HepG2 (cell line): ENCODE measurements around the gene XAB2. TPM values are rescaled to one million over a fixed set of nuclear protein-coding genes. Genes with fewer than 3 reads are reported as not detected.

Experiments used
- GATAD2A ChIP-seq: IDR thresholded peaks from 2 replicates; pipeline ENCODE4 v1.6.1; 2016
- HMG20B ChIP-seq: conservative IDR thresholded peaks from 2 replicates; pipeline ENCODE4 v1.6.1; 2016; ENCODE audit warnings: missing genetic modification reagents, missing compliant biosample characterization
- HNRNPUL1 ChIP-seq: fragments of 200-400 bp; formaldehyde crosslinking; IDR thresholded peaks from 2 replicates; pipeline ENCODE4 v1.6.1; 2017; ENCODE audit warnings: low read depth, mild to moderate bottlenecking, low read length, moderate library complexity
- RCOR2 ChIP-seq: IDR thresholded peaks from 2 replicates; pipeline ENCODE4 v1.6.1; 2016; ENCODE audit warnings: missing biosample characterization, missing genetic modification reagents
- SAP130 ChIP-seq: IDR thresholded peaks from 2 replicates; pipeline ENCODE4 v1.6.1; 2016; ENCODE audit warnings: low read depth
- TEAD2 ChIP-seq: sonication (generic); formaldehyde crosslinking; IDR thresholded peaks from 2 replicates; pipeline ENCODE4 v1.9.0; 2021; ENCODE audit warnings: missing genetic modification reagents
- ZNF12 ChIP-seq: sonication (generic); formaldehyde crosslinking; IDR thresholded peaks from 2 replicates; pipeline ENCODE4 v1.5.0; 2020; ENCODE audit warnings: missing genetic modification reagents
- ZNF33A ChIP-seq: sonication (generic); formaldehyde crosslinking; IDR thresholded peaks from 2 replicates; pipeline ENCODE4 v1.5.1; 2020; ENCODE audit warnings: missing genetic modification reagents, mild to moderate bottlenecking, moderate library complexity, borderline replicate concordance
- ZNF460 ChIP-seq: sonication (generic); formaldehyde crosslinking; IDR thresholded peaks from 2 replicates; pipeline ENCODE4 v1.5.1; 2020; ENCODE audit warnings: missing genetic modification reagents, mild to moderate bottlenecking, borderline replicate concordance
- ZNF530 ChIP-seq: sonication (generic); formaldehyde crosslinking; IDR thresholded peaks from 2 replicates; pipeline ENCODE4 v1.5.0; 2020; ENCODE audit warnings: low read depth, mild to moderate bottlenecking, missing genetic modification reagents
- ZNF7 ChIP-seq: IDR thresholded peaks from 2 replicates; pipeline ENCODE4 v1.6.1; 2016; ENCODE audit warnings: missing biosample characterization, missing genetic modification reagents
- polyA plus RNA-seq, 8 experiments: library from polyadenylated mRNA; depleted of rRNA in 3 of 8; stranded (reverse) in 7 of 8; unstranded in 1 of 8; fragments of >200 nt; fragmentation: Illumina TruSeq in 4 of 8; extraction: Trizol in 4 of 8; gene quantifications; 2 replicates each; pipeline versions ENCODE4 v1.2.1 to v1.2.3, GENCODE V29; 2011 to 2016; ENCODE audit warnings: low read depth in 4 of 8, missing spikeins in 1 of 8, mixed read lengths in 1 of 8; ENCODE audit not compliant: insufficient read depth in 1 of 8
- total RNA-seq, 5 experiments: library from RNA; depleted of rRNA; stranded (reverse); fragments of >200 nt; fragmentation: Illumina TruSeq; extraction: Trizol; gene quantifications; 2 replicates each; pipeline ENCODE4 v1.2.3, GENCODE V29; 2016; ENCODE audit warnings: low read depth in 1 of 5
- TF ChIP-seq, protein P1 (sequence below): sonication (generic); formaldehyde crosslinking; IDR thresholded peaks from 2 replicates; pipeline ENCODE4 v1.4.0; 2020; ENCODE audit warnings: missing genetic modification reagents
- TF ChIP-seq, protein P2 (sequence below), 2 experiments: sonication (generic) in 1 of 2; formaldehyde crosslinking in 1 of 2; IDR thresholded peaks; 2 replicates each; pipeline versions ENCODE4 v1.4.0 to v1.6.1; 2016 to 2020; ENCODE audit warnings: borderline replicate concordance in 1 of 2, low read depth in 1 of 2, mild to moderate bottlenecking in 1 of 2, missing genetic modification reagents in 1 of 2
- TF ChIP-seq, protein P3 (sequence below), 2 experiments: sonication (generic) in 1 of 2; formaldehyde crosslinking in 1 of 2; IDR thresholded peaks; 2 replicates each; pipeline versions ENCODE4 v1.4.0 to v1.6.1; 2018 to 2020; ENCODE audit warnings: missing genetic modification reagents in 2 of 2, borderline replicate concordance in 1 of 2, low read depth in 1 of 2, mild to moderate bottlenecking in 1 of 2, missing biosample characterization in 1 of 2
- TF ChIP-seq, protein P4 (sequence below), 2 experiments: IDR thresholded peaks; 2 replicates each; pipeline ENCODE4 v1.6.1; 2011 to 2012; ENCODE audit warnings: low read length in 2 of 2, borderline replicate concordance in 1 of 2, low read depth in 1 of 2, mild to moderate bottlenecking in 1 of 2, moderate library complexity in 1 of 2

The XAB2 gene
- total and polyA plus RNA-seq, 2 of the 13 experiments (the other 11 are each of a cell fraction or from before 2014, with no cell fraction given): 6.2 to 23.9 TPM

DNA sequence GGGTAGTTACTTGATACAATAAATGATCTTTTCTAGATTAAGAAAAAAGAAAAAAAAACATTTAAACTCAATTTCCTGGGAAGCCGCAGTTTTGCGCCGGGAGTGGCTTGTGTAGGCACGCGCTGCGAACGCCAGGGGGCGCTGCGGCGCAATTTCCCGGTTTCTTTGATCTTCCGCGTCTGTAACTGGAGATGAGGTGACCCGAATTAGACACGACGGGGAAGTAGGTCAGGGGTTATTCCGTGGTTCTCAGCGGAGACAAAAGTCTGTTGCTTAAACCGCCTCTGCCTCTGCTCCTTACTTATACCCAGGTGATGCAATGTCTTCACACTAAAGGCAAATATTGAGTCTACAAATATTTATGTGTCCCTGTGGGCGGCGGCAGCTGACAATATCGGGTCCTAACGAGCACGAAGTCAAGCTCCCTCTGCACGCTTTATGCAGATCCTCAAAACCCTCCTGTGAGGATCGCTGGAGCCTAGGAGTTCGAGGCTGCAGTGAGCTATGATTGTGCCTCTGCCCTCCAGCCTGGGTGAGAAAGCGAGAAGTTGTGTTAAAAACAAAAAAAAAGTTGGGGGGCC, 22.8 kb upstream of the XAB2 start (continued):
- TF ChIP-seq ZNF33A (peak; percentile 83; the same call in 1 of the 2 replicates), SAP130 (peak; percentile 75), HMG20B (CRISPR knock-in tag) (peak; percentile 85), HNRNPUL1 (no peak), RCOR2 (CRISPR knock-in tag) (peak; percentile 65; the same call in 1 of the 2 replicates), ZNF460 (CRISPR knock-in tag) (peak; percentile 70; the same call in 1 of the 2 replicates), GATAD2A (CRISPR knock-in tag) (peak; percentile 96), ZNF530 (CRISPR knock-in tag) (no peak), TEAD2 (CRISPR knock-in tag) (no peak), ZNF7 (CRISPR knock-in tag) (no peak; the same call in 1 of the 2 replicates), ZNF12 (CRISPR knock-in tag) (peak; percentile 98)
- TF ChIP-seq, protein P1, sequence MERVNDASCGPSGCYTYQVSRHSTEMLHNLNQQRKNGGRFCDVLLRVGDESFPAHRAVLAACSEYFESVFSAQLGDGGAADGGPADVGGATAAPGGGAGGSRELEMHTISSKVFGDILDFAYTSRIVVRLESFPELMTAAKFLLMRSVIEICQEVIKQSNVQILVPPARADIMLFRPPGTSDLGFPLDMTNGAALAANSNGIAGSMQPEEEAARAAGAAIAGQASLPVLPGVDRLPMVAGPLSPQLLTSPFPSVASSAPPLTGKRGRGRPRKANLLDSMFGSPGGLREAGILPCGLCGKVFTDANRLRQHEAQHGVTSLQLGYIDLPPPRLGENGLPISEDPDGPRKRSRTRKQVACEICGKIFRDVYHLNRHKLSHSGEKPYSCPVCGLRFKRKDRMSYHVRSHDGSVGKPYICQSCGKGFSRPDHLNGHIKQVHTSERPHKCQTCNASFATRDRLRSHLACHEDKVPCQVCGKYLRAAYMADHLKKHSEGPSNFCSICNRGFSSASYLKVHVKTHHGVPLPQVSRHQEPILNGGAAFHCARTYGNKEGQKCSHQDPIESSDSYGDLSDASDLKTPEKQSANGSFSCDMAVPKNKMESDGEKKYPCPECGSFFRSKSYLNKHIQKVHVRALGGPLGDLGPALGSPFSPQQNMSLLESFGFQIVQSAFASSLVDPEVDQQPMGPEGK (CRISPR knock-in tag): peak; percentile 74
- TF ChIP-seq, protein P2, sequence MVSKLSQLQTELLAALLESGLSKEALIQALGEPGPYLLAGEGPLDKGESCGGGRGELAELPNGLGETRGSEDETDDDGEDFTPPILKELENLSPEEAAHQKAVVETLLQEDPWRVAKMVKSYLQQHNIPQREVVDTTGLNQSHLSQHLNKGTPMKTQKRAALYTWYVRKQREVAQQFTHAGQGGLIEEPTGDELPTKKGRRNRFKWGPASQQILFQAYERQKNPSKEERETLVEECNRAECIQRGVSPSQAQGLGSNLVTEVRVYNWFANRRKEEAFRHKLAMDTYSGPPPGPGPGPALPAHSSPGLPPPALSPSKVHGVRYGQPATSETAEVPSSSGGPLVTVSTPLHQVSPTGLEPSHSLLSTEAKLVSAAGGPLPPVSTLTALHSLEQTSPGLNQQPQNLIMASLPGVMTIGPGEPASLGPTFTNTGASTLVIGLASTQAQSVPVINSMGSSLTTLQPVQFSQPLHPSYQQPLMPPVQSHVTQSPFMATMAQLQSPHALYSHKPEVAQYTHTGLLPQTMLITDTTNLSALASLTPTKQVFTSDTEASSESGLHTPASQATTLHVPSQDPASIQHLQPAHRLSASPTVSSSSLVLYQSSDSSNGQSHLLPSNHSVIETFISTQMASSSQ (IDR thresholded peaks at IDR 0.05; ENCODE audit: low read depth): no peak
- TF ChIP-seq, protein P2 (CRISPR knock-in tag; IDR thresholded peaks at IDR 0.05; ENCODE audit: borderline replicate concordance): peak; percentile 36; the same call in 1 of the 2 replicates
- TF ChIP-seq, protein P3, sequence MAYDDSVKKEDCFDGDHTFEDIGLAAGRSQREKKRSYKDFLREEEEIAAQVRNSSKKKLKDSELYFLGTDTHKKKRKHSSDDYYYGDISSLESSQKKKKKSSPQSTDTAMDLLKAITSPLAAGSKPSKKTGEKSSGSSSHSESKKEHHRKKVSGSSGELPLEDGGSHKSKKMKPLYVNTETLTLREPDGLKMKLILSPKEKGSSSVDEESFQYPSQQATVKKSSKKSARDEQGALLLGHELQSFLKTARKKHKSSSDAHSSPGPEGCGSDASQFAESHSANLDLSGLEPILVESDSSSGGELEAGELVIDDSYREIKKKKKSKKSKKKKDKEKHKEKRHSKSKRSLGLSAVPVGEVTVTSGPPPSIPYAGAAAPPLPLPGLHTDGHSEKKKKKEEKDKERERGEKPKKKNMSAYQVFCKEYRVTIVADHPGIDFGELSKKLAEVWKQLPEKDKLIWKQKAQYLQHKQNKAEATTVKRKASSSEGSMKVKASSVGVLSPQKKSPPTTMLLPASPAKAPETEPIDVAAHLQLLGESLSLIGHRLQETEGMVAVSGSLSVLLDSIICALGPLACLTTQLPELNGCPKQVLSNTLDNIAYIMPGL (CRISPR knock-in tag; IDR thresholded peaks at IDR 0.05; ENCODE audit: borderline replicate concordance in 1 of 2, low read depth in 1 of 2): peak; percentile 54 to 65; a peak in 2 of 4 replicates
- TF ChIP-seq, protein P4, sequence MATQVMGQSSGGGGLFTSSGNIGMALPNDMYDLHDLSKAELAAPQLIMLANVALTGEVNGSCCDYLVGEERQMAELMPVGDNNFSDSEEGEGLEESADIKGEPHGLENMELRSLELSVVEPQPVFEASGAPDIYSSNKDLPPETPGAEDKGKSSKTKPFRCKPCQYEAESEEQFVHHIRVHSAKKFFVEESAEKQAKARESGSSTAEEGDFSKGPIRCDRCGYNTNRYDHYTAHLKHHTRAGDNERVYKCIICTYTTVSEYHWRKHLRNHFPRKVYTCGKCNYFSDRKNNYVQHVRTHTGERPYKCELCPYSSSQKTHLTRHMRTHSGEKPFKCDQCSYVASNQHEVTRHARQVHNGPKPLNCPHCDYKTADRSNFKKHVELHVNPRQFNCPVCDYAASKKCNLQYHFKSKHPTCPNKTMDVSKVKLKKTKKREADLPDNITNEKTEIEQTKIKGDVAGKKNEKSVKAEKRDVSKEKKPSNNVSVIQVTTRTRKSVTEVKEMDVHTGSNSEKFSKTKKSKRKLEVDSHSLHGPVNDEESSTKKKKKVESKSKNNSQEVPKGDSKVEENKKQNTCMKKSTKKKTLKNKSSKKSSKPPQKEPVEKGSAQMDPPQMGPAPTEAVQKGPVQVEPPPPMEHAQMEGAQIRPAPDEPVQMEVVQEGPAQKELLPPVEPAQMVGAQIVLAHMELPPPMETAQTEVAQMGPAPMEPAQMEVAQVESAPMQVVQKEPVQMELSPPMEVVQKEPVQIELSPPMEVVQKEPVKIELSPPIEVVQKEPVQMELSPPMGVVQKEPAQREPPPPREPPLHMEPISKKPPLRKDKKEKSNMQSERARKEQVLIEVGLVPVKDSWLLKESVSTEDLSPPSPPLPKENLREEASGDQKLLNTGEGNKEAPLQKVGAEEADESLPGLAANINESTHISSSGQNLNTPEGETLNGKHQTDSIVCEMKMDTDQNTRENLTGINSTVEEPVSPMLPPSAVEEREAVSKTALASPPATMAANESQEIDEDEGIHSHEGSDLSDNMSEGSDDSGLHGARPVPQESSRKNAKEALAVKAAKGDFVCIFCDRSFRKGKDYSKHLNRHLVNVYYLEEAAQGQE (IDR thresholded peaks at IDR 0.05; ENCODE audit: borderline replicate concordance in 1 of 2, low read depth in 1 of 2, low read length in 2 of 2): peak in 1 of 2 experiments; percentile 37; a peak in 1 of 4 replicates
